ENCODE data around the gene C1GALT1.

DNA sequence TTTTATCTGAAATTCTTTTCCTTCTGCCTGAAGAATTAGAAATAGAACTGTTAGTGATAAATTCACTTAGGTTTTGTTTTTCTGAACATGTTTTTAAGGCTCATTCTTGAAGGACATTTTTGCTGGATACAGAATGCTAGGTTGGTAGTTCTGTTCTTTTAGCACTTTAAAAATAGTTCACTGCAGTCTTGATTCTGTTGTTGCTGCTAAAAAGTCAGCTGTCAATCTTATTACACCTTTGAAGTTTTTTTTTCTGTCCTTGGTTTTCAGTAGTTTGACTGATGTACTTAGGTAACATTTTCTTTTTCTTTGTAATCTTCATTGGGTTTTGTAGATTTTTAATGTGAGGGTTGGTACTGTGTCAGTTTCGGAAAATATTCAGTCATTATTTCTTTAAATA lies 48.7 kb downstream of the C1GALT1 start:
- TF ChIP-seq, protein P1, sequence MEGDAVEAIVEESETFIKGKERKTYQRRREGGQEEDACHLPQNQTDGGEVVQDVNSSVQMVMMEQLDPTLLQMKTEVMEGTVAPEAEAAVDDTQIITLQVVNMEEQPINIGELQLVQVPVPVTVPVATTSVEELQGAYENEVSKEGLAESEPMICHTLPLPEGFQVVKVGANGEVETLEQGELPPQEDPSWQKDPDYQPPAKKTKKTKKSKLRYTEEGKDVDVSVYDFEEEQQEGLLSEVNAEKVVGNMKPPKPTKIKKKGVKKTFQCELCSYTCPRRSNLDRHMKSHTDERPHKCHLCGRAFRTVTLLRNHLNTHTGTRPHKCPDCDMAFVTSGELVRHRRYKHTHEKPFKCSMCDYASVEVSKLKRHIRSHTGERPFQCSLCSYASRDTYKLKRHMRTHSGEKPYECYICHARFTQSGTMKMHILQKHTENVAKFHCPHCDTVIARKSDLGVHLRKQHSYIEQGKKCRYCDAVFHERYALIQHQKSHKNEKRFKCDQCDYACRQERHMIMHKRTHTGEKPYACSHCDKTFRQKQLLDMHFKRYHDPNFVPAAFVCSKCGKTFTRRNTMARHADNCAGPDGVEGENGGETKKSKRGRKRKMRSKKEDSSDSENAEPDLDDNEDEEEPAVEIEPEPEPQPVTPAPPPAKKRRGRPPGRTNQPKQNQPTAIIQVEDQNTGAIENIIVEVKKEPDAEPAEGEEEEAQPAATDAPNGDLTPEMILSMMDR (IDR thresholded peaks at IDR 0.05) = no peak
- no peak for TF ChIP-seq POLR2A (IDR thresholded peaks at IDR 0.05)

Data from thyroid gland (tissue), 4 donors.